ENCODE data around the gene SDK1. TPM values are rescaled to one million over a fixed set of nuclear protein-coding genes. Genes with fewer than 3 reads are reported as not detected.
A peak's percentile ranks its signal among the peaks of the same experiment; 100 is the strongest.

Gene SDK1
- total RNA-seq, 2 donors from 2014 or later, result 4.8 to 13.2 TPM

DNA sequence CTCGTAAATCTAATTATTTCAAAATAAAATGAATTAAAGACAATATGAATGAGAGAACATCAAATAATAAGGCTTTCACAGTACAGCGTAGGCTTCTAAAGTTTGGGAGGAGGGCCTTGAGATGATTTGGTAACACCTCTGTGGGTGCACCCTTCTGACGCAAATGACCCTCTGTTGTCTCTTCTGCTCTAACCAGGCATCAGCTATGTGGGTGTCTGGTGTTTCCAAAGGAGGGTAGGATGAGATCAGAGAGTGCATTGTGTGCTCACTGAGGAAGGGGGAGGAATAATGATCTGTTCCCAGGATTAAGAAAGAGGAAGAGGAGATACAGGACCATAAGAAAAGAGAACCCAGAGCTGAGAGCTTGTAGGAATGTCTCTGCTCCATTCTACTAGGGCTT is 420.4 kb downstream of the SDK1 start:
- intact Hi-C loops (cut with DNase I), result no loop called here
- 84% methylated on average over 3 of the region's 3 CpGs for WGBS

DNA sequence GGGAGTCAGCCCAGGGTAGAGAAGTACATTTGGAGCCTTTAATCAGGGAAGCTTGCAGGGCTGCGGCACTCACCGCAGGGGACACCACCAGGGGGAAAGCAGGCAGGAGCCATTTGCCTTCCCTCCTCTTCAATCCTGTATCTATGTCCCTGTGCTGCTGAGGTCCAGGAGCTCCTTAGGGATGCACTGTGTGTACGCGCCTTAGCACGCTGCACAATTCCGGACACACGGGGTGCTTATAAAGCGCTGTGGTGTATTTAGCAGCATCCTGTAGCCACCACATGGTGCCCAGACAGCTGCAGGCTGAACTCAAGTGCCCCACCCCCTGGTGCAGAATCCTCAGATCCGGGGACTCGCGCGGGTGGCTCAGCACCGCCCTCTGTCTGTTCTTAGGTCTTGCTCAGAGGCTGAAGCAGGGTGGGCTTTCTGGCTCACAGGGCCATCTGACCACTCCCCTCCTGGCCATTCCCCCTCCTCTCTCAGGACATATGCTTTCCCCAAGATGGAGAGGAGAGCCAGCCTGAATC is 421.4 kb downstream of the SDK1 start:
- Histone ChIP-seq H3K4me3 (no peak overlapping the region), H3K4me1 (replicated peaks) (no peaks in the 10 kb centered on the region), H3K36me3 (no peaks in the 10 kb centered on the region), H3K9me3 (no peaks in the 10 kb centered on the region), H3K27me3 (replicated peaks; ENCODE audit: insufficient read depth) (no peaks in the 10 kb centered on the region), H3K27ac (no peak overlapping the region)
- WGBS, result 31% methylated on average over 13 of the region's 13 CpGs
- TF ChIP-seq POLR2A (IDR thresholded peaks at IDR 0.05), result no peak
- TF ChIP-seq, protein P1, sequence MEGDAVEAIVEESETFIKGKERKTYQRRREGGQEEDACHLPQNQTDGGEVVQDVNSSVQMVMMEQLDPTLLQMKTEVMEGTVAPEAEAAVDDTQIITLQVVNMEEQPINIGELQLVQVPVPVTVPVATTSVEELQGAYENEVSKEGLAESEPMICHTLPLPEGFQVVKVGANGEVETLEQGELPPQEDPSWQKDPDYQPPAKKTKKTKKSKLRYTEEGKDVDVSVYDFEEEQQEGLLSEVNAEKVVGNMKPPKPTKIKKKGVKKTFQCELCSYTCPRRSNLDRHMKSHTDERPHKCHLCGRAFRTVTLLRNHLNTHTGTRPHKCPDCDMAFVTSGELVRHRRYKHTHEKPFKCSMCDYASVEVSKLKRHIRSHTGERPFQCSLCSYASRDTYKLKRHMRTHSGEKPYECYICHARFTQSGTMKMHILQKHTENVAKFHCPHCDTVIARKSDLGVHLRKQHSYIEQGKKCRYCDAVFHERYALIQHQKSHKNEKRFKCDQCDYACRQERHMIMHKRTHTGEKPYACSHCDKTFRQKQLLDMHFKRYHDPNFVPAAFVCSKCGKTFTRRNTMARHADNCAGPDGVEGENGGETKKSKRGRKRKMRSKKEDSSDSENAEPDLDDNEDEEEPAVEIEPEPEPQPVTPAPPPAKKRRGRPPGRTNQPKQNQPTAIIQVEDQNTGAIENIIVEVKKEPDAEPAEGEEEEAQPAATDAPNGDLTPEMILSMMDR (IDR thresholded peaks at IDR 0.05), result peak in 1 of 4 experiments; percentile 5
- intact Hi-C loops (cut with DNase I), result no loop called here
- DNase-seq (ENCODE audit: low spot score), result no peak

More for the DNA sequence above, 420.4 kb downstream of the SDK1 start:
- Histone ChIP-seq H3K27ac (no peak overlapping the region), H3K9me3 (no peaks in the 10 kb centered on the region), H3K36me3 (no peaks in the 10 kb centered on the region), H3K27me3 (replicated peaks; ENCODE audit: insufficient read depth) (no peaks in the 10 kb centered on the region), H3K4me1 (replicated peaks) (no peaks in the 10 kb centered on the region), H3K4me3 (no peak overlapping the region)
- TF ChIP-seq, protein P1 (IDR thresholded peaks at IDR 0.05), result no peak
- TF ChIP-seq POLR2A (IDR thresholded peaks at IDR 0.05), result no peak
- no peak for DNase-seq (ENCODE audit: low spot score)

DNA sequence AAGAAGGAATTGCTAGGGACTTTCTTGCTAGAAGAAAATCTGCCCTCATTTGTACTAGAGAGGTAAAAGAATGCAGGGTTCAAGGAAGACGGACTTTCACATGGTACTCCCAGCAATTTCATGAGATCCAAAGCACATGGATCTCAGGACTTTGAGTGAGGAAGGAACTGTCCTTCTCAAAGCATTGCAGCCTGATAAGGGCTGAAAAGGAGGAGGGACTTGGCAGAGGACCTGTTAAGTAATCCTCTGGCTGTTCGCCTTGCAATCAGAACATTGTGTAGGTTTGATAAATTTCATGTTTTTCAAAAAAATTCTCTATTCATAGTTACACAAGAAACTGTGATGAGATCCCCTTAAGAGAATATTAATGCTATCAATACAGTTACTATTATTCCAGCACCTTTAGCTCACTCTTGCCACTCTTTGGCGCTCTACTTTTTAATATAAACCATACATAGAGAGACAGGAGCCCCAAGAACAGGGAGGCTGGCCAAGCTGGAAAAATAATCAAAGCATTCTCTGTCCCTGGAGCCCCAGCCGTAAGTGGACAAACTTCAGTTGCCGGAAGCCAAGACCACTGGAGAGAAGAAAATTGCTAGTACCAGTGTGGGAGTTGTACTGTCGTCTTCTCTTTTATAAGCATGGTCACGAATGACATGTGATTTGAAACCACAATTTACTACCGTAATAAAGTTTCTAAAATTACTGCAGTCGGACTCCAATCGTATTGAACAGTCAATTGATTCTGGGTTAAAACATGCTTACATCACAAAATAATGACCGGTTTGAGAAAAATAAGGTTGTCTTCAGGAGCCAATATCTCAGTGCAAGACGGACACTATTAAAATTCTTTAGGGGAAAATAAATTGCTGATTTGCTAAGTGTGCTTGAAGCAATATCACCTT is 424.4 kb downstream of the SDK1 start:
- H3K27ac ChIP-seq, result no peak overlapping the region
- no peaks in the 10 kb centered on the region for H3K4me1 ChIP-seq (replicated peaks)
- WGBS, result 66% methylated on average over 12 of the region's 12 CpGs
- intact Hi-C loops (cut with DNase I), result no loop called here
- no peaks in the 10 kb centered on the region for H3K36me3 ChIP-seq
- no peaks in the 10 kb centered on the region for H3K9me3 ChIP-seq
- no peak for TF ChIP-seq POLR2AphosphoS5 (IDR thresholded peaks at IDR 0.05)
- TF ChIP-seq, protein P1 (IDR thresholded peaks at IDR 0.05), result no peak
- TF ChIP-seq POLR2A (IDR thresholded peaks at IDR 0.05), result no peak
- no peak for DNase-seq (ENCODE audit: low spot score)
- H3K27me3 ChIP-seq (replicated peaks; ENCODE audit: insufficient read depth), result no peaks in the 10 kb centered on the region
- no peak overlapping the region for H3K4me3 ChIP-seq

DNA sequence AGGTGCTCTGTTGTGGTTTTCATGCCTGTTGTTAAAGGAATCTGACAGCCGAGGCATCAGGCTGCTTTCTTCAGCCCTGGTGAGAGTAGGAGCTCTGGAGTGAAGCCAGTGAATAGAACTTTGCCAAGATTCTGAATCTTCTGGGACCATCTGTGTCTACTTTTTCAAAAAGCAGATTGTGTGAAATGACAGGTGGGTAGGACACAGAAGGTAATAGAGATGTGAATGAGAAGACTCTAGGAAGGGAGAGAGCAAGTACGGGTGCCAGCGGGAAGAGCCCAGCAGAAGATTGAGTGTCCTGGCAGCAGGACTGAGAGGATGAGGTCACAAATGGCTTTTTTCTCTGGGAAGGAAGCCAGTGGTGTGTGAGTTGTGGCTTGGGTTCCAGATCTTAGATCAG is 429.2 kb downstream of the SDK1 start:
- 32% methylated on average over 3 of the region's 3 CpGs for WGBS
- DNase-seq (ENCODE audit: low spot score), result no peak
- H3K36me3 ChIP-seq, result no peaks in the 10 kb centered on the region

More for the DNA sequence above, 429.2 kb downstream of the SDK1 start:
- intact Hi-C loops (cut with DNase I), result no loop called here
- Histone ChIP-seq H3K27ac (no peak overlapping the region), H3K4me1 (replicated peaks) (no peaks in the 10 kb centered on the region), H3K4me3 (no peak overlapping the region), H3K9me3 (no peaks in the 10 kb centered on the region), H3K27me3 (replicated peaks; ENCODE audit: insufficient read depth) (no peaks in the 10 kb centered on the region)
- TF ChIP-seq POLR2AphosphoS5 (IDR thresholded peaks at IDR 0.05) (no peak), POLR2A (IDR thresholded peaks at IDR 0.05) (no peak)
- TF ChIP-seq, protein P1 (IDR thresholded peaks at IDR 0.05), result no peak
